Measurements from ENCODE around the gene ARHGEF28.

ARHGEF28 gene

DNA sequence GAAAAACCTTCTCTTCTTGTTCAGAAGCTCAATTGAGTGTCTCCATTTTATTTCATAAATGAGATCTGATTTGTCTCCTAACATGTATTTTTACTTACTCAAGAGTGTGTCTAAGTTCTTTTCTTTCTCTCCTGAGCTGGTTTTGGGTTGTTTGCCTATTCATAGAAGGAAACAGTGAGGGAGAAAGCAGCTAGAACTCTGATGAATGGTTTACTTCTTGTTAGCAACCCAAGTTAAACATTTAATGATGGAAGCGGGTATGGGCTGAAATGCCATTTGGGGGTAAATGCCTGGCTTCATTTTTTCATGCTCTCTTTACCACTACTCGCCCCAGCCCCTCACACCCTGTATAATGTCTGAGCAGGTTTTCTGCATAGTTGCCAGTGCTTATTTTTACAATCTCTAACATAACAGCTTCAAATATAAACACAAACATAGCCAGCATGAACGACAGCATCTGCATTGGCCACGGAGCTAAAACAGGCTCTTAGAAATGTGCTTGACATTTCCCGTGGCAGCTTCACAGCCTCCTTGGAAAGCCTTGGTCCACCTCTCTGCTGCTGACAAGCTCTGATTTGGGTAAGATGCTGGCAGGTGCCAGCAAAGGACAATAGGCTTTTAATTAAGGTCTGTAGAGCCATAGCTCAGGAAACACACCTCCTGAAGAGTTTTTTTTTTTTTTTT, 321.1 kb downstream of the ARHGEF28 start:
- DNase-seq, result no peak

DNA sequence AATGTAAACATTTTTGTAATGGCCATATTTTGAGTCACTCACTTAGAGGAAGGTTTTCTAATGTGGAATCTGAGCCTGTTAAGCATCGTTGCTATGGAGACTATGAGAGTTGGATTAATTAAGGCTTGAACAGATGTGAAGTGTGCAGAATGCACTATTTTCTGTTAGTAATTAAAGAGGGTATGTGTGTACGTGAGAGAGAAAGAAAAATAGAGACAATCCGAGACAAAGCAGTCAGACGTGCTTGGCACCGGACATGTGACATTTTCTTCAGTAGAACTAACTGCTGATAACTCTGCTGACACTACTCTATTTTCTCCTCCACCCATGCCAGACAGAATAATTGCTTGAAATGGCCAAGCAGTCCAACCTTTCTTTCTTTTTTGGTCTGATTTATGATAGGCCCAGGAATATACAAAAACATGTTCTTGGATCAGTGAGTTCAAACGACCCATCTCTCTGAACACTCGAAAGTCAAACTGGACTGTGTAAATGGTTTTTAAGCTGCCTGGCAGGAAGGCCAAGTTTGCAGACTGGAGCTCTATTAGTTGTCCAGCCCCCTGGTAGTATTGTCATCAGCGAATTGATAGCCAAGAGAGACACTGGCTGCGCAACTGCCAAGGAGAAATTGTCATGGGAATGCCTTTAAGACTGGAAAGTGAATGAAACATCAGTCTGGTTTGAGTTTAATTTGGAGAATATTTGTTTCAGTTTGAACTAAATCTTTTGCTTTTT, 322.1 kb downstream of the ARHGEF28 start:
- no peak for DNase-seq

DNA sequence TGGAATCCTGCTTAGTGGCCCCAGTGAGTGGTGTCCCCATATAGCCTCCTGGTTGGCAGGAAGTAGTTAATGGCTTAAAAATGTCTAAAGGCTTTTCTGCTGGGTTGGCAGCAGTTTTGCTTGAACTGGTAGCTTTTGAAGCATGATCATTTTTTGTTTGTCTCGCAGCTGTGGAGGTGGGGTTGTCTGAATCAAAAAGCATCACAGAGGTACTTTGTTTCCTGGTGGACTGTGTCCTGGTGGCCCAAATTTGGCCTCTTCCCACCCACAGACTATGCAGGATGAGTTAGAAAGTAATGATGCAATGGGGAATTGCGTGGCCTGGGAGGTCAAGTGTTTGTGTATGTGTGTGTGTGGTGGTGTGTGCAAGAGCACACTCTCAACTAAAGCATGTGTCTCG, 322.7 kb downstream of the ARHGEF28 start:
- DNase-seq, result no peak

DNA sequence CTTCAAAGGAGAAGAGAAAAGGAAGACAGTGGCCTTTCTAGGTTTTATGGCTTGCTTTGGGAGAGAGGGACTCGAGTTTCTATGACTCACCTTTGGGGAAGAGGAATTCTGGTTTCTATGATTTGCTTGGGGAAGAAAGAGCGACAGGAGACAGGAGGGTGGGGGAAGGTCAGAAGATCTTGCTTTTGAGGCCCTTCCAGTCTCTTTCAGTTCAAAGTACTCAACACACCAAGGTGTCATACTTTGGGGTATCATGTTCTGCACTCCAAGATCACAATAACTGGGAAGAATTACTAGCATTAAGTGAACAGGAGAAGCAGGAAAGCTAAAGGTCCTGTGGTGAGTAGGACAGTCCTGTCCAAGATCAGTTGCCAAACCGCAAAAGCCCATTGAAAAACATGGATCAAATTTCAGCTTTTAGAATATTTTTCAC, 324.5 kb downstream of the ARHGEF28 start:
- no peak for DNase-seq

DNA sequence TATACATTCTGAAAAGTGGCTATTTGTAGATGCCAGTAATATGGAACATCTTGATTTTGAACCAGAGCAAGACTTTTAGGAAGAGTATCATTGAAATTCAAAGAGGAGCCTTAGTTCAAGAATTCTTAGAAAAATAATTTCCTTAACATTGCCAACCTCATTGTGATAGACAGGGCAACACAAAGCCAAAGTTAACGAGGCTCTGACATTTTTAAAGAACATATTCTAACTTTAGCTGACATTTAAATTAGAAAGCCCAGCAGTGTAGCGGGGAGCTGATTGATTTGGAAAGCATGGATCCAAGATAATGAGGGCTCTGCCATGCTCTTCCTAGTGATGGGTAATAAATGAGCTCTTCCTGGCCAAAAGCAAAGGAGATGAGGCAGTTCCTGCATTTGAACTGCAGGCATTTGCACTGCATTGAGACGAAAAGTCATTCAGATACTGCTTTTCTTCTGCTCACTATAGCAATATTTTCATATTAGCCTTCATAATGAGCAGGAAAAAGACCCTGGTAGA, 325.0 kb downstream of the ARHGEF28 start:
- no peak for DNase-seq

DNA sequence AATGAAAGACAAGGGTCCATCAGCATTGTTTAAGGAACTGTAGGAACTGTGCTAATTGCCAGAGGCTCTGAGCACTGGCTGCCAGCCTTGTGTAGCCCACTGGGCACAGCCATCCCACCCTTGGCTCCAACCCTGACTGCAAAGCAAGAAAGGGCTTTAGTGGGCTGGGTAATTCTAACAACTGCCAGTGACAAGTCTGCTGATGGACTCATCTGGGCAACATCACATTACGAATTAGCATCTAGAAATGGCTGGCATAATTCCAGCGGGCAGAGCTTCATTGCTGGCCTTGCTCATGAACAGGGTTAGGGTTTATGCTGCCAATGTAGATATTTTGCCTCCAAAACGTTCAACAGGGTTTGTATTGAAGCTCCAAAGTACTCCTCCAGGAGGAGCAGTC, 326.9 kb downstream of the ARHGEF28 start:
- DNase-seq, result no peak

DNA sequence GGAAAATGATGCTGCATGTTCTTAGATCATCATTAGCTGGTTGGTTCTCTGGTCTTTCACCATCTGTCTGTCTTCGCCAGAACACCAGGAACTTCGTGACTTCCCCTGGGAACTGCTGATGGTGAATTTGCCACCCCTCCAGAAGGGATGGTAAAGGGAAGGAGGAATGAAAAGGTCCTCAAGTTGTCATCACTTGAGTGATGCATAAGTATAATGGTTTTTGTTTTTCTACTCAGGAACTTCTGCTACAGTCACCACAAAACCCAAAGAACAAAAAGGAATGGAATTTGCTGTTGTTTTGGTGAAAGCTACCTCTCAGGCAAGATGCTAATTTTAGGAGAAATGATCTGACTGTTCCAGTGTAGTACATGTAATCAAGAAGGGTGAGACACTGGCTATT, 328.4 kb downstream of the ARHGEF28 start:
- DNase-seq, result no peak

DNA sequence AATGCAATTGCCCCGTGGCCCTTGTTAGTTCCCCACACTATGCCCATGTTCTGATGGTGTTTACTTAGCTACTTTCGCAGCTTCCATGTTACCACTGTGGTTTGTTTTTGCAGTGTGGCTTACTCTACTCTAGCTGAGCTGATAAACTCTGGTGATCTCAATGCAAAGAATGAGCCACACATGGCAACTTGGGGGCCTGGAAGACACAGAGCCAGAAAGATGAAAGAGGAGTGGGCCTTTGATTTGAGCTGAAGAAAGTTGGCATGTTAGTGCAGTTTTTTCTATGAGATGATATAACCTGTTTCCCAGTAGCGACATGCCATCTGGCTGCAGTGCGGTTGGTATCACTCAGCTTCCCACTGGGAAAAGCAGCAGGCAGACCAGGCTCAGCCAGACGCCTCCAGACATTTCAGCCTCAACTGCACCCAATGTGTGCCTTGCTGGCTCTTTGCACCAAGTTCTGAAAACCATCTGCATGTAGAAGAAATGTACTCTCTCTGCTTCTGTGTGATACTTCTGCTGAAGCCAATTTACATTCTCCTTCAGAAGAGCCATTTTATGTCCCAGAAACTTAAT, 329.4 kb downstream of the ARHGEF28 start:
- no peak for DNase-seq

DNA sequence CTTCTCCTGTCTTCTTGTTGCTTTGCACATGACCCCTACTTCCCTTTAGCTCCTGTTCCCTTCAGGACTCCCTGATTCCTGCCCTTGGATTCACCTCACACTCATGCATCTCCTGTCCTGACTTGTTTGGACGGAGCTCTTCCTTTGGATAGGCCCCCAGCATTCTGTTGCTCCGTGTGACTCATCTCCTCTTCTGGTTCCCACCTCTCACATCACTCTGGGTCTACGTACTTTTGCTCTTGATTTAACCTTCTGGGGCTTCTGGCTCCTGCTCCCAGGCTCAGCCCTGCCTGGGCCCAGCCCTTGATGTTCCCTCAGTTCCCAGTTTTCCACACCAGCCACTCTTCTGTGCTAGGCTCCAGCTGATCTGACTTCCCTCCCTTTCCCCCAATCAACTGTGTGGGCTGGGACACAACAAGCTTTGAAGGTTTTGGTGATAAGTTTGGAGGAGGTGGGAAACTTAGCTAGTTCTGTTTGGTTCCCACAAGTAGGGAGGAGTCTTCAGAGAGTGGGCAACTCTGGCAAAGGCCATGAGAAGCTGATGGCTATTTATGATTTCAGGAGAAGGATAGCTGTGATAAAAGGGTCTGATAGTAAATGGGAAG, 331.5 kb downstream of the ARHGEF28 start:
- no peak for DNase-seq

DNA sequence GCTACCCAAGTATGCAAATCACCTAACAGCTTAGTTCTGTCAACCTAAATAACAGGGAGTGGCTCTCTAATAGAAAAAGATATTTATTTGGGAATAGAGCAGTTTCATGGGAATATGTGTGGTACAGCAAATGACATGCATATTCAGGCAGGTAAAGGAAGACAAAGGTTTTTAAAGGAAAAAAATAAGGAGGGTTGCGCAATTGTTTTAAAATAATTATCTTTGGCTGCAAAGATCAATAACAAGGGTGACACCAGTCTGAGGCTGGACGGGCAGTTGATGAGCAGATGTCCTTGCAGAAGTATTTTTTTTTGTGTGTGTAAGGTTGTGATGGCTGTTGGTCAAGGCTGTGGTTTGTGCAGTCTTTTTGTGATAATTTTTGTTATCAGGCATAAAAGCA, 332.0 kb downstream of the ARHGEF28 start:
- no peak for DNase-seq

DNA sequence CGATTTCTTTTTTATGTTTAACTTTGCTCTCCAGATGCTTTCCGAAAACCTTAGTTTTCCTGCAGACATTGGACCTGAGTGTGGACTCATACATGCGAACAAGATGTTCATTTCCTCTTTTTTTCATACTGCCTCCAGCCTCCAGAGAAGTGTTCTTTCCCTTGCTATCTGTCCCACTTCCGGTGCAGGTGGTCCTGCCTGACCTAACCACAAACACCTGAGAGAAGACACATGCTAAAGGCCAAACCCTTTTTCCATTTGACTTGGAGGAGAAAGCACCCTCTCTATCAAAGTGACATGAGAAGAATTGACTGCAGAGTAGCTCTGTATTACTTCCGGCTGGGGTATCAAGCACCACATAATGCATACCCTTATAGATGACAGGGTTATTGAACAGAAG, 334.0 kb downstream of the ARHGEF28 start:
- no peak for DNase-seq

DNA sequence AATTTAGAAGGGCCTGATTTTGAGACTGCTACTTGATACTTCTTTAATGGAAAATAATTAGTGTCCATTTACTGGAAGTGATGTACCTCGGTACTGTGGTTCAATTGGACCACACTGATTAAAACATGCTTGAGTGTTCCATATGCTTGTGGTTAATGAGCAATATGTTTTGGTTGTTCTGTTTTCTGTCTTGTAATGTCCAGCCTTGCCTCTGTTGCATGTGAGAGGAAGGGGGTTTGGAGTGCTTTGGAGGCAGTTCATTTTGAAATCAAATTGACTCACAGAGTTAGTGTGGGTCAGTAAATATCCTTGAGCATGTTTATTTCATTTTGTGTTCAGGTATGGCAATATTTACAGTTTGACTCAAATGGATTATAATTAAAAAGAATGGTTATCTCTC, 334.4 kb downstream of the ARHGEF28 start:
- no peak for DNase-seq

DNA sequence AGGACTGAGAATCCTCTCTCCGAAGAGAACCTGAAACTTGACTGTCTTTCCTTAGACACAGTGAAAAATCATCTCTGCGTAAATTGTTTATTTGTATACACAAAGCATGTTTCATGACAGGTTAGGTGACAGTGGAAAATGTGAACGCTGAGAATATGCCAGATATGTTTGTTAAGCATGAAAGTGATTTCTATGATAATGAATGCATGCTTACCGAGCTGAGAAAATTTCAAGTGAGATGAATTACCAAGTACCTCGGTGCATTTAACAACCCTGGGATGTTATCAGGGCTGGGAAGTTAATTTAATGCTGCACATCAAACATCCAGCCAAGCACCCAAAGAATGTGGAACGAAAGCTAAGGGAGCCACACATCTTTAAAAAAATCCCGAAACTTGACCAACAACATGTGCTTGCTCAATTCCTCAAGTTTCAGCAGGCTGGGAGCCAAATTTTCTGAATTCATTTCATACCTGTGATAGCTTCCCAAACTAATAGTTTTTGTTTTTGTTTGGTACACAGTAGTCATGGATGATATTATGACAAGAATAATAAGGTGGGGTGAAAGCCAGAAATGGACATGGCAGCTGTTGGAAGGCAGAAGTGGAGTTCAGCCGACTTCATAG, 336.9 kb downstream of the ARHGEF28 start:
- DNase-seq, result no peak

DNA sequence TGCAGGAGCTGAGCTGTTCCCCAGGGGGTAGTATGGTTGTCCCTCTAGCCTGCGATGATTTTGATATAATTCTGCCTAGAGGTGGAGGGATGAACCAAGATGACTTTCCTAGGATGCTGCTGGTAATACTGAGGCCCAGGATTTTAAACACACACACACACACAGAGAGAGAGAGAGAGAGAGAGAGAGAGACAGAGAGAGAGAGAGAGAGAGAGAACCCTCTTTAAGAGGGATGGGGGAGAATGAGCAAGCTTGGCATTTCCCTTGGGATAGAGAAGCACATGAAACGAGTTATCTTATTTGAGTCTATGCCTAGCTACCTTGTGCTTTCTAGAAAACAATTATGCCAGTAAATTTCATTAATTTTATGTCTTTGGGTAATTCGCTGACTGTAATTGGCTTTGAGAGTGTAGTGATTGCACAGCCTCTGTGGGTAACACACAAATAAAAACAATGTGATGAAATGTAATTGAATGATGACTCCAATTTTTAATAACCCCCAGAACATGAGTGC, 338.4 kb downstream of the ARHGEF28 start:
- DNase-seq, result no peak

DNA sequence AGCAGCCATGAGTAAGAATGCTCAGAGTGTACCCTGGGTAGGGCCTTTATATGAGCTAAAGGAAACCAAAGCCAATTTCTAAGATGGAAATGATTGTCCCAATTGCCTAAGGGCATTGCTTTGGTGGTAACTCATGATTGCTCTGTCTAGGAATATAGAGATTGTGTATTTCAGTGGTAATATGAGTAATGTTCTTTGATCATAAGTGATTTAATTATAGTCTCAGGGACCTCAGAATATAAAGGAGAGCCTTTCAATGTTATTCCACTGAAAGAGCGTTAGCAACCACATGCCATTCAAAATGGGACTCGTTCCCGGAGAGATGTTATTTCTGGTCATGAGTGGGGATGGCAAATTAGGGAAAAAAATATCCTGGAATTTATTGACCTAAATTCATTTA, 340.5 kb downstream of the ARHGEF28 start:
- no peak for DNase-seq

DNA sequence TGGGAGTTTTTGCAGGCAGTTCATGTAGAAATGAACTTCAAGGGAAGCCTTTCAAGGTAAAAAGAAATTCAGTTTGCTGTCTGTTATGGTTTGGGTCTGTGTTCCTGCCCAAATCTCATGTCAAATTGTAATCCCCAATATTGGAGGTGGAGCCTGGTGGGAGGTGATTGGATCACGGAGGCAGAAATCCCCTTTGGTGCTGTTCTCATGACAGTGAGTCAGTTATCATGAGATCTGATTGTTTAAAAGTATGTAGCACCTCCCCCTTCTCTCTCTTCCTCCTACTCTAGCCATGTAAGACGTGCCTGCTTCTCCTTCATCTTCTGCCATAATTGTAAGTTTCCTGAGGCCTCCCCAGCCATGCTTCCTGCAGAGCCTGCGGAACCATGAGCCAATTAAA, 341.4 kb downstream of the ARHGEF28 start:
- no peak for DNase-seq

DNA sequence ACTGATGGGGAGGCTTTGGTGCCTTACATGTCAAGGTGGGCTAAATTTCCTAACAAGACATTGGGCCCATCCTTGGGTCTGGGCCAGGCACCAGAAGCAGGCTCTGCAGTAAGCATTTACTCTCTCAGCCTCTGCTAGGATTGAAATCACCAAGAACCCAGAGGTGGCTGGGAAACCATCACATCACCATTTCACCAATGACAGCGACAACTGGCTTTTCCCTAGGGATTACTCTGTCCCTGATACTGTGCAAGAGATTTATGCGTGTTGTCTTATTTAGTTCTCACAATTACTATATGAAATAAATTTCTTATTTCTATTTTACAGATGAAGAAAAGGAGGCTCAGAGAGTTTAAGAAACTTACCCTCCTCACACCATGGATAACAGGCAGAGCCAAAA, 342.2 kb downstream of the ARHGEF28 start:
- DNase-seq, result no peak

DNA sequence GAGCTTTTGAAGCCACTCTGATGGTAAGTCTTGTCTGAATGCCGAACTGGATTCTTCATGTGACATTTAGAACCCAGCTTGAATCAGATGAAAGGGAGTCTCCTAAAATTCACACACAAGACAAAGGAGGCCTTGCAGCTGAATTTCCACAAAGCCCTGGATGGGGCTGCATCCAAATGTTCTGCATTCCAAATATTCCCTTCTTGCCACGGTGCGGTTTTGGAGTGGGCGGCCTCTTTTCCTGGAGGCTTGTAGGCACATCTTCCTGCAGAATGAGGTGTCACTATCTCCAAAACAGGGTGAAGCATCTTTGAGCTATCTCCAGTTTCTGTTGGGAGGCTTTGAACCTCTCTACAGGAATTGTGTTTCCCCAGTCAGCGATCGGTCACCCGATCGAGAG, 342.7 kb downstream of the ARHGEF28 start:
- no peak for DNase-seq

DNA sequence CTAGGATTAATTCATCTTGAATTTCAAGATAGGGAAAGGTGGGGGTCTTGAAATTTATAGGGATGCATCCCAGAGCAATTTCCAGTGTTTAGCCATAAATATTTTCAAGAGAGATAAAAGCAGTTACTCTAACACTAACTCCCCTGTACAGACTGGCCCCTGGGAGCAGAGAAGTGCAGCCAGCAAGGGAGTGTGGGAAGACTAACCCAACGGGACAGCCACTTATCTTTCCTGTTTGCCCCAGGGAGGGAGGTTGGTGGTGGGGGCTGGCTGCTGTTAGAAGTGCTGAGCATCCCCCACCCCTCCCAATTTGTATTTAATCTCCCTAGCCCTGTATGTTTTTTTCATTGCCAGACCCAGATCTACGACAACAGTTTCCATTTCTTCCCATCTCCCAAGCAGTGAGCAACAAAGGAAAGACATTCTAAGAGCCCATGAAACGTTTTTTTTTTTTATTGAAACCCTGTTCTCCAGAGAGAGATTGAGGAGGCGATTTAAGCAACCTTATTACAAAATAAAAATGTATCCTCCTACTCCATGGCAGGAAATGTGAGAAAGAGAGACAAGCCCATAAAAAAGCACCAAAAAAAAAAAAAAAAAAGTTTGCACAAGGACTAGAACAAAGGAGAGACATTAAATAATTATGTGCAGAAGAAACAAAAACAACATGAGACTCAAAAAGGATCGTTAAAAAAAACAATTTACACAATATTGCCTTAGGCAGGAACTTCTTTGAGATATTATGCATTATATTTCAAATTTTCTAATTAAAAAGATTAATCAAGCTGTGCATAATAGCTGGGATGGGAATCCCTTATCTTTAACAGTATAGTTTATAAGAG, 343.4 kb downstream of the ARHGEF28 start:
- DNase-seq, result no peak

DNA sequence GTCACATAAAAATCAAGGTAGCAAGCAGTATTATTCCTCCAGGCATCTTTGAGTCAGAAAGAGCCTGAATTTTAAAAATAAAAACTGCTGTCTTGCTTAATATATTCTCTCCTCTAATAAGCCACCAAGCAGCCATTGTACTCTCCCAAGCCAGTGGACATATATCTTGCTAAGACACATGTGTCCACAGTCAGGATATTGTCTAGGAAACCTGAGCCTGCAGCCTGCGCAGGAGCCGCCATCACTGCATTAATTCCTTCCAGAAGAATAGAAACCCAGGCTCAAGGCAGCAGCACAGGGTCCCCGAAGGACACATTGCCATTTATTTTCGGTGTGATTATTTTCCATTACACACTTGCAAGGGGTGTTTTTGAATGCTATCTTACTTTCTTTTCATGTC, 345.3 kb downstream of the ARHGEF28 start:
- no peak for DNase-seq

DNA sequence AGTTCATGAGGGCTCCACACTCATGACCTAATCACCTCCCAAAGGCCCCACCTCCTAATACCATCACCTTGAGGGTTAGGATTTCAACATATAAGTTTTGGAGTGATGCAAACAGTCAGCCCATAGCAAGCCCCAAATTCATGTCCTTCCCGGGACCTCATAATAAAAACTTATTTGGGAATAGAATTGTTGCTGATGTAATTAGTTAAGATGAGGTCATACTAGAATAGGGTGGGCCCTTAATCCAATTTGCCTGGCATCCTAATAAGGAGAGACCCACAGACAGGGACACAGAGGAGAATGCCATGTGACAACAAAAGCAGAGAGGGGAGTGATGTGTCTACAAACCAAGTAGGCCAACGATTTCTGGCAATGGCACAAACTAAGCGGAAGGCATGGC, 347.1 kb downstream of the ARHGEF28 start:
- DNase-seq, result no peak

DNA sequence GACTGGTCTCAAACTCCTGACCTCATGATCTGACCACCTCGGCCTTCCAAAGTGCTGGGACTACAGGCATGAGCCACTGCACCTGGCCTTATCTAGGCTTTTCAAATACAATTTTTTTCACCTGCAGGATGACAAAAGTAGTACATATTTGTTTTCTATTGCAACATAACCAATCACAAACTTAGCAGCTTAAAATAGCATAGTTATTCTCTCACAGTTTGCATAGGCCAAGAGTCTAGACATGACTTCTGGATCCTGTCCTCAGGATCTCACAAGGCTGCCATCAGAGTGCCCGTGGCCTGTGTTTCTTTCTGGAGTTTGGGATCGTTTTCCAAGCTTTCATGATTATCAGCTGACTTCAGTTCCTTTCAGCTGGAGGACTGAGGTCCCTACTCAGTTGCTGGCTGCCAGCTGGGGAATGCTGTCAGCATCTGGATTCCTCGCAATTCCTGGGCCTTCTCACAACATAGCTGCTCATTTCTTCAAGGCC, 348.9 kb downstream of the ARHGEF28 start:
- no peak for DNase-seq

All from OCI-M1 (cell line).